SK-N-MC (cell line): ENCODE data around the gene FOXC1.

Experiments used
- DNase-seq: peaks from one replicate; pipeline ENCODE4 v3.0.0-alpha.2; 2011; ENCODE audit warnings: low read depth, low spot score
- H3K27ac ChIP-seq: fragments of 200-600 bp; sonication (generic); 2 replicates; pipeline ENCODE4 v1.5.1; 2016; ENCODE audit warnings: mixed run types
- H3K36me3 ChIP-seq: fragments of 200-600 bp; sonication (generic); 2 replicates; pipeline ENCODE4 v1.6.1; 2017; ENCODE audit warnings: antibody characterized with exemption, low read length, mixed read lengths; ENCODE audit not compliant: insufficient read depth
- H3K4me3 ChIP-seq: fragments of 200-600 bp; sonication (generic); 2 replicates; pipeline ENCODE4 v1.5.1; 2016
- H3K9ac ChIP-seq: fragments of 200-600 bp; sonication (generic); 2 replicates; pipeline ENCODE4 v1.8.0; 2017; ENCODE audit warnings: mixed run types, mixed read lengths; ENCODE audit not compliant: insufficient read length
- H3K9me3 ChIP-seq: fragments of 200-600 bp; sonication (generic); 2 replicates; pipeline ENCODE4 v1.6.1; 2017; ENCODE audit warnings: low read depth, mild to moderate bottlenecking, antibody characterized with exemption, low read length, moderate library complexity, mixed read lengths
- EZH2 ChIP-seq: fragments of 200-600 bp; sonication (generic); IDR thresholded peaks from one replicate; pipeline ENCODE4 v1.6.1; 2017; ENCODE audit warnings: antibody characterized with exemption
- FOXP2 ChIP-seq: optimal IDR thresholded peaks from 2 replicates; pipeline ENCODE3; 2011; ENCODE audit warnings: mild to moderate bottlenecking, moderate library complexity; ENCODE audit not compliant: insufficient read depth; ENCODE audit errors: extremely low read length, control extremely low read depth
- POLR2AphosphoS5 ChIP-seq: IDR thresholded peaks from 2 replicates; pipeline ENCODE4 v1.6.1; 2012; ENCODE audit warnings: mild to moderate bottlenecking, low read depth, low read length, borderline replicate concordance

The FOXC1 gene

GRCh38 chr6:1627827-1628560, 18.3 kb downstream of the FOXC1 start:
- TF ChIP-seq EZH2: no peak
- TF ChIP-seq FOXP2: no peak
- TF ChIP-seq POLR2AphosphoS5: no peak
- no peak for DNase-seq
- Histone ChIP-seq H3K9ac (no peak overlapping the region), H3K9me3 (no peaks in the 10 kb centered on the region), H3K4me3 (no peak overlapping the region), H3K27ac (no peak overlapping the region), H3K36me3 (no peaks in the 10 kb centered on the region)

GRCh38 chr6:1629316-1629715, 19.6 kb downstream of the FOXC1 start:
- TF ChIP-seq FOXP2 (no peak), POLR2AphosphoS5 (no peak), EZH2 (no peak)
- Histone ChIP-seq H3K36me3 (no peaks in the 10 kb centered on the region), H3K4me3 (no peak overlapping the region), H3K9me3 (no peaks in the 10 kb centered on the region), H3K27ac (no peak overlapping the region), H3K9ac (no peak overlapping the region)
- DNase-seq: no peak

GRCh38 chr6:1630212-1630770, 20.6 kb downstream of the FOXC1 start:
- Histone ChIP-seq H3K4me3 (no peak overlapping the region), H3K27ac (no peak overlapping the region), H3K9ac (no peak overlapping the region), H3K9me3 (no peaks in the 10 kb centered on the region), H3K36me3 (no peaks in the 10 kb centered on the region)
- TF ChIP-seq POLR2AphosphoS5: no peak
- no peak for TF ChIP-seq FOXP2
- TF ChIP-seq EZH2: no peak
- no peak for DNase-seq

- Histone ChIP-seq H3K4me3 (no peak overlapping the region), H3K27ac (no peak overlapping the region), H3K36me3 (no peaks in the 10 kb centered on the region), H3K9me3 (no peaks in the 10 kb centered on the region), H3K9ac (no peak overlapping the region)
- no peak for TF ChIP-seq EZH2
- no peak for DNase-seq
These were observed 21.1 kb downstream of the FOXC1 start for GRCh38 chr6:1630771-1631217.

- Histone ChIP-seq H3K36me3 (no peaks in the 10 kb centered on the region), H3K9me3 (no peaks in the 10 kb centered on the region), H3K27ac (no peak overlapping the region), H3K4me3 (no peak overlapping the region), H3K9ac (no peak overlapping the region)
- DNase-seq: no peak
- TF ChIP-seq EZH2 (no peak), POLR2AphosphoS5 (no peak), FOXP2 (no peak)
These were observed 21.5 kb downstream of the FOXC1 start for GRCh38 chr6:1631251-1631650.

GRCh38 chr6:1633366-1634021, 23.8 kb downstream of the FOXC1 start:
- Histone ChIP-seq H3K4me3 (no peak overlapping the region), H3K36me3 (no peaks in the 10 kb centered on the region), H3K27ac (no peak overlapping the region), H3K9me3 (no peaks in the 10 kb centered on the region), H3K9ac (no peak overlapping the region)
- DNase-seq: no peak
- TF ChIP-seq POLR2AphosphoS5: no peak
- TF ChIP-seq EZH2: no peak
- no peak for TF ChIP-seq FOXP2

GRCh38 chr6:1634081-1634480, 24.4 kb downstream of the FOXC1 start:
- no peaks in the 10 kb centered on the region for H3K9me3 ChIP-seq
- H3K9ac ChIP-seq: no peak overlapping the region
- no peak overlapping the region for H3K4me3 ChIP-seq
- no peak overlapping the region for H3K27ac ChIP-seq
- TF ChIP-seq FOXP2 (no peak), EZH2 (no peak), POLR2AphosphoS5 (no peak)
- no peaks in the 10 kb centered on the region for H3K36me3 ChIP-seq
- DNase-seq: no peak

- H3K4me3 ChIP-seq: no peak overlapping the region
- H3K36me3 ChIP-seq: no peaks in the 10 kb centered on the region
- H3K9ac ChIP-seq: no peak overlapping the region
- H3K9me3 ChIP-seq: no peaks in the 10 kb centered on the region
- H3K27ac ChIP-seq: no peak overlapping the region
- TF ChIP-seq POLR2AphosphoS5: no peak
- TF ChIP-seq FOXP2: no peak
- TF ChIP-seq EZH2: no peak
- DNase-seq: no peak
These were observed 25.7 kb downstream of the FOXC1 start for GRCh38 chr6:1635305-1636010.
